HEK293 (cell line): ENCODE data around the gene TMPRSS6.

ENCODE experiments used
- CTCF ChIA-PET: fragments of 350-600 bp; formaldehyde crosslinking; extraction: SDS; loops from one replicate; lab custom pipeline; 2021; ENCODE audit warnings: antibody characterized with exemption; lab: Yijun Ruan, JAX
- POLR2A ChIA-PET: fragments of 300-600 bp; formaldehyde crosslinking; extraction: SDS; loops from one replicate; lab custom pipeline; 2020; ENCODE audit warnings: antibody characterized with exemption, inconsistent platforms; lab: Yijun Ruan, JAX
- H3K27ac ChIP-seq: fragments of 200-500 bp; sonication (Bioruptor generic); 2 replicates; pipeline ENCODE4 v1.5.1; 2014; ENCODE audit warnings: low read depth, low read length, control low read depth, inconsistent platforms; ENCODE audit errors: extremely low read depth
- H3K36me3 ChIP-seq, 2 experiments: fragments of 200-500 bp in 1 of 2; sonication (Bioruptor generic) in 1 of 2; 1 replicate in 1 of 2; 2 replicates in 1 of 2; pipeline ENCODE4 v1.5.1; 2014 to 2017; ENCODE audit warnings: inconsistent platforms in 2 of 2, low read length in 2 of 2; ENCODE audit not compliant: control insufficient read depth in 2 of 2, insufficient read depth in 1 of 2
- H3K4me1 ChIP-seq: fragments of 200-500 bp; sonication (Bioruptor generic); 2 replicates; pipeline ENCODE4 v1.5.1; 2014; ENCODE audit warnings: mild to moderate bottlenecking, low read length, inconsistent platforms; ENCODE audit not compliant: control insufficient read depth, insufficient read depth
- H3K4me3 ChIP-seq: 2 replicates; pipeline ENCODE4 v1.5.1; 2011; ENCODE audit warnings: low read depth, mild to moderate bottlenecking, control low read depth, low read length, moderate library complexity
- H3K9me3 ChIP-seq: fragments of 200-500 bp; sonication (Bioruptor generic); 2 replicates; pipeline ENCODE4 v1.5.1; 2014; ENCODE audit warnings: low read depth, low read length, inconsistent platforms; ENCODE audit not compliant: control insufficient read depth, insufficient read depth
- EGR2 ChIP-seq: fragments of 450-650 bp; formaldehyde crosslinking; IDR thresholded peaks from 2 replicates; pipeline ENCODE4 v1.5.1; 2016; ENCODE audit warnings: low read depth, missing biosample characterization, missing genetic modification characterization
- GLIS1 ChIP-seq: fragments of 450-650 bp; formaldehyde crosslinking; IDR thresholded peaks from 2 replicates; pipeline ENCODE4 v1.5.1; 2016; ENCODE audit warnings: missing biosample characterization, missing genetic modification characterization
- GLIS2 ChIP-seq: fragments of 450-650 bp; formaldehyde crosslinking; IDR thresholded peaks from 2 replicates; pipeline ENCODE4 v1.5.1; 2016; ENCODE audit warnings: missing biosample characterization, missing genetic modification characterization
- TCF7L2 ChIP-seq: IDR thresholded peaks from 2 replicates; pipeline ENCODE4 v1.6.1; 2011; ENCODE audit warnings: low read depth, mild to moderate bottlenecking, inconsistent platforms, low read length, moderate library complexity, borderline replicate concordance
- WT1 ChIP-seq: fragments of 450-650 bp; formaldehyde crosslinking; IDR thresholded peaks from 2 replicates; pipeline ENCODE4 v1.5.1; 2016; ENCODE audit warnings: missing biosample characterization, missing genetic modification characterization
- ZBTB21 ChIP-seq: fragments of 450-650 bp; formaldehyde crosslinking; IDR thresholded peaks from 2 replicates; pipeline ENCODE4 v1.5.1; 2017; ENCODE audit warnings: missing biosample characterization, missing genetic modification characterization
- ZIC2 ChIP-seq: fragments of 450-650 bp; formaldehyde crosslinking; IDR thresholded peaks from 2 replicates; pipeline ENCODE4 v1.5.1; 2016; ENCODE audit warnings: missing biosample characterization, missing genetic modification characterization
- ZNF24 ChIP-seq: fragments of 450-650 bp; formaldehyde crosslinking; IDR thresholded peaks from 2 replicates; pipeline ENCODE4 v1.5.1; 2016; ENCODE audit warnings: missing biosample characterization, missing genetic modification characterization
- ZNF335 ChIP-seq: fragments of 450-650 bp; formaldehyde crosslinking; conservative IDR thresholded peaks from 2 replicates; pipeline ENCODE4 v1.5.1; 2016; ENCODE audit warnings: missing biosample characterization, missing genetic modification characterization
- ZNF530 ChIP-seq: fragments of 450-650 bp; formaldehyde crosslinking; IDR thresholded peaks from 2 replicates; pipeline ENCODE4 v1.5.1; 2016; ENCODE audit warnings: low read depth, missing biosample characterization, missing genetic modification characterization
- ZNF555 ChIP-seq: fragments of 450-650 bp; formaldehyde crosslinking; conservative IDR thresholded peaks from 2 replicates; pipeline ENCODE4 v1.5.1; 2017; ENCODE audit warnings: missing biosample characterization, mild to moderate bottlenecking, missing genetic modification characterization, inconsistent platforms
- ZNF560 ChIP-seq: fragments of 450-650 bp; formaldehyde crosslinking; IDR thresholded peaks from 2 replicates; pipeline ENCODE4 v1.5.1; 2017; ENCODE audit warnings: missing biosample characterization, missing genetic modification characterization, borderline replicate concordance
- ZNF629 ChIP-seq: fragments of 450-650 bp; formaldehyde crosslinking; IDR thresholded peaks from 2 replicates; pipeline ENCODE4 v1.5.1; 2017; ENCODE audit warnings: missing biosample characterization, missing genetic modification characterization
- ZNF660 ChIP-seq: fragments of 450-650 bp; IDR thresholded peaks from 2 replicates; pipeline ENCODE4 v1.5.1; 2018; ENCODE audit warnings: missing biosample characterization, mild to moderate bottlenecking, missing genetic modification characterization
- ZNF664 ChIP-seq: fragments of 450-650 bp; formaldehyde crosslinking; IDR thresholded peaks from 2 replicates; pipeline ENCODE4 v1.5.1; 2016; ENCODE audit warnings: missing biosample characterization, missing genetic modification characterization
- TF ChIP-seq, protein P1 (sequence below): fragments of 450-650 bp; formaldehyde crosslinking; IDR thresholded peaks from 2 replicates; pipeline ENCODE4 v1.5.1; 2016; ENCODE audit warnings: missing biosample characterization, missing genetic modification characterization
- TF ChIP-seq, protein P2 (sequence below): fragments of 450-650 bp; formaldehyde crosslinking; IDR thresholded peaks from 2 replicates; pipeline ENCODE4 v1.5.1; 2017; ENCODE audit warnings: missing biosample characterization, missing genetic modification characterization
- TF ChIP-seq, protein P3 (sequence below): fragments of 450-650 bp; formaldehyde crosslinking; IDR thresholded peaks from 2 replicates; pipeline ENCODE4 v1.5.1; 2016; ENCODE audit warnings: missing biosample characterization, missing genetic modification characterization
- TF ChIP-seq, protein P4 (sequence below): fragments of 450-650 bp; formaldehyde crosslinking; IDR thresholded peaks from 2 replicates; pipeline ENCODE4 v1.5.1; 2016; ENCODE audit warnings: missing biosample characterization, missing genetic modification characterization
- TF ChIP-seq, protein P5 (sequence below): fragments of 450-650 bp; formaldehyde crosslinking; IDR thresholded peaks from 2 replicates; pipeline ENCODE4 v1.5.1; 2016; ENCODE audit warnings: missing biosample characterization, missing genetic modification characterization
- TF ChIP-seq, protein P6 (sequence below): fragments of 450-650 bp; formaldehyde crosslinking; IDR thresholded peaks from 2 replicates; pipeline ENCODE4 v1.5.1; 2016; ENCODE audit warnings: missing biosample characterization, missing genetic modification characterization, low read depth
- TF ChIP-seq, protein P7 (sequence below): fragments of 450-650 bp; formaldehyde crosslinking; IDR thresholded peaks from 2 replicates; pipeline ENCODE4 v1.5.1; 2016; ENCODE audit warnings: missing biosample characterization, missing genetic modification characterization

TMPRSS6 gene

DNA sequence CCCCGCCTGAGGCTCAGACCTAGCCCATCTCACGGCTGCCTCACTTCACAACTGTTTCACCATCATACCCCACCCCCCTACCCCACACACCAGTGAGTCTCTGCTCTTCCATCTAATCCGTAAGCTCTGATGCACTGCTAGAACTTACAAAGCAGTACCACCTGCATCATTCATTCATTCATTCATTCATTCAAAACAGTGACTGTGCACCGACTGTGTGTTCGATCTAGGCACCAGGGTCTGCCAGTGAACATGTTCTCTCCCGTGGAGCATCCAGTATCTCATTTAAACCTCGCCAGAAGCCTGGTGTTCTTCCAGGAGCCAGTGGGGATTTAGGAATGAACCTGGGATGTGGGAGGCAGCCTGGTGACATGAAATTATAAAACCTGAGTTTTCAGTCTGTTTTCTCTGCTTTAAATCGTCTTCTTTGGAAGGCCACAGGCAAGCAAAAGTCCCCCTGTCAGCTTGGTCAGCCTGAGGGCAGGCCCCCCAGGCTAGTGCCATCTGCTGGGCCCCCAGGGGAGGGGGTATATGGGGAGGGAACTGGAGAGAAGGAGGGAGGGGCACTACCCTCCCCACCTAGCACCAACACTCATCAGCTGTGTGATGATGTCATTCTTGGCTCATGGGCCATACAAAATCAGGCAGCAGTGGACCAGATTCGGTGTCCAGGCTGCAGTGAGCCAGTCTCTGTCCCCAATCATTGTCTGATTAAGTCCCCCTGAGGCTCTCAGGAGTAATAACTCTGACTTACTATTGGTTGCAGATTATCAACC is 18.4 kb downstream of the TMPRSS6 start:
- no peaks in the 10 kb centered on the region for H3K36me3 ChIP-seq
- H3K9me3 ChIP-seq, result no peaks in the 10 kb centered on the region
- H3K27ac ChIP-seq, result no peak overlapping the region
- no peaks in the 10 kb centered on the region for H3K4me1 ChIP-seq
- POLR2A ChIA-PET, result interaction anchor here (1.0 kb wide), 1 partner anchor 39 kb away, joined by 3 read pairs; the partner anchor contains the start of gene KCTD17
- no peak overlapping the region for H3K4me3 ChIP-seq
- CTCF ChIA-PET, result interaction anchor here (1.2 to 1.4 kb wide), 2 partner anchors 76 to 365 kb away, joined by 3 read pairs; no protein-coding TSS in a partner anchor
- TF ChIP-seq ZBTB21 (tag by site-specific recombination) (peak; percentile 86), WT1 (tag by site-specific recombination) (0 out of 2 replicates have a peak, but pooled peaks have one; percentile 33), ZNF335 (tag by site-specific recombination) (peak; percentile 23; the same call in 1 of the 2 replicates), ZNF530 (tag by site-specific recombination) (no peak), GLIS1 (tag by site-specific recombination) (peak; percentile 60; the same call in 1 of the 2 replicates), ZNF560 (no peak), ZNF660 (0 out of 2 replicates have a peak, but pooled peaks have one; percentile 26), TCF7L2 (no peak), ZNF555 (tag by site-specific recombination) (no peak), ZNF629 (tag by site-specific recombination) (peak; percentile 85), ZIC2 (tag by site-specific recombination) (0 out of 2 replicates have a peak, but pooled peaks have one; percentile 32), EGR2 (tag by site-specific recombination) (no peak), GLIS2 (tag by site-specific recombination) (peak; percentile 37), ZNF664 (tag by site-specific recombination) (peak; percentile 74; the same call in 1 of the 2 replicates), ZNF24 (tag by site-specific recombination) (peak; percentile 92; the same call in 1 of the 2 replicates)
- TF ChIP-seq, protein P1, sequence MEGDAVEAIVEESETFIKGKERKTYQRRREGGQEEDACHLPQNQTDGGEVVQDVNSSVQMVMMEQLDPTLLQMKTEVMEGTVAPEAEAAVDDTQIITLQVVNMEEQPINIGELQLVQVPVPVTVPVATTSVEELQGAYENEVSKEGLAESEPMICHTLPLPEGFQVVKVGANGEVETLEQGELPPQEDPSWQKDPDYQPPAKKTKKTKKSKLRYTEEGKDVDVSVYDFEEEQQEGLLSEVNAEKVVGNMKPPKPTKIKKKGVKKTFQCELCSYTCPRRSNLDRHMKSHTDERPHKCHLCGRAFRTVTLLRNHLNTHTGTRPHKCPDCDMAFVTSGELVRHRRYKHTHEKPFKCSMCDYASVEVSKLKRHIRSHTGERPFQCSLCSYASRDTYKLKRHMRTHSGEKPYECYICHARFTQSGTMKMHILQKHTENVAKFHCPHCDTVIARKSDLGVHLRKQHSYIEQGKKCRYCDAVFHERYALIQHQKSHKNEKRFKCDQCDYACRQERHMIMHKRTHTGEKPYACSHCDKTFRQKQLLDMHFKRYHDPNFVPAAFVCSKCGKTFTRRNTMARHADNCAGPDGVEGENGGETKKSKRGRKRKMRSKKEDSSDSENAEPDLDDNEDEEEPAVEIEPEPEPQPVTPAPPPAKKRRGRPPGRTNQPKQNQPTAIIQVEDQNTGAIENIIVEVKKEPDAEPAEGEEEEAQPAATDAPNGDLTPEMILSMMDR (tag by site-specific recombination), result peak; percentile 35; the same call in 1 of the 2 replicates
- TF ChIP-seq, protein P2, sequence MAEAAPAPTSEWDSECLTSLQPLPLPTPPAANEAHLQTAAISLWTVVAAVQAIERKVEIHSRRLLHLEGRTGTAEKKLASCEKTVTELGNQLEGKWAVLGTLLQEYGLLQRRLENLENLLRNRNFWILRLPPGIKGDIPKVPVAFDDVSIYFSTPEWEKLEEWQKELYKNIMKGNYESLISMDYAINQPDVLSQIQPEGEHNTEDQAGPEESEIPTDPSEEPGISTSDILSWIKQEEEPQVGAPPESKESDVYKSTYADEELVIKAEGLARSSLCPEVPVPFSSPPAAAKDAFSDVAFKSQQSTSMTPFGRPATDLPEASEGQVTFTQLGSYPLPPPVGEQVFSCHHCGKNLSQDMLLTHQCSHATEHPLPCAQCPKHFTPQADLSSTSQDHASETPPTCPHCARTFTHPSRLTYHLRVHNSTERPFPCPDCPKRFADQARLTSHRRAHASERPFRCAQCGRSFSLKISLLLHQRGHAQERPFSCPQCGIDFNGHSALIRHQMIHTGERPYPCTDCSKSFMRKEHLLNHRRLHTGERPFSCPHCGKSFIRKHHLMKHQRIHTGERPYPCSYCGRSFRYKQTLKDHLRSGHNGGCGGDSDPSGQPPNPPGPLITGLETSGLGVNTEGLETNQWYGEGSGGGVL, result peak; percentile 98
- TF ChIP-seq, protein P3, sequence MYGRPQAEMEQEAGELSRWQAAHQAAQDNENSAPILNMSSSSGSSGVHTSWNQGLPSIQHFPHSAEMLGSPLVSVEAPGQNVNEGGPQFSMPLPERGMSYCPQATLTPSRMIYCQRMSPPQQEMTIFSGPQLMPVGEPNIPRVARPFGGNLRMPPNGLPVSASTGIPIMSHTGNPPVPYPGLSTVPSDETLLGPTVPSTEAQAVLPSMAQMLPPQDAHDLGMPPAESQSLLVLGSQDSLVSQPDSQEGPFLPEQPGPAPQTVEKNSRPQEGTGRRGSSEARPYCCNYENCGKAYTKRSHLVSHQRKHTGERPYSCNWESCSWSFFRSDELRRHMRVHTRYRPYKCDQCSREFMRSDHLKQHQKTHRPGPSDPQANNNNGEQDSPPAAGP (tag by site-specific recombination), result peak; percentile 78
- TF ChIP-seq, protein P4, sequence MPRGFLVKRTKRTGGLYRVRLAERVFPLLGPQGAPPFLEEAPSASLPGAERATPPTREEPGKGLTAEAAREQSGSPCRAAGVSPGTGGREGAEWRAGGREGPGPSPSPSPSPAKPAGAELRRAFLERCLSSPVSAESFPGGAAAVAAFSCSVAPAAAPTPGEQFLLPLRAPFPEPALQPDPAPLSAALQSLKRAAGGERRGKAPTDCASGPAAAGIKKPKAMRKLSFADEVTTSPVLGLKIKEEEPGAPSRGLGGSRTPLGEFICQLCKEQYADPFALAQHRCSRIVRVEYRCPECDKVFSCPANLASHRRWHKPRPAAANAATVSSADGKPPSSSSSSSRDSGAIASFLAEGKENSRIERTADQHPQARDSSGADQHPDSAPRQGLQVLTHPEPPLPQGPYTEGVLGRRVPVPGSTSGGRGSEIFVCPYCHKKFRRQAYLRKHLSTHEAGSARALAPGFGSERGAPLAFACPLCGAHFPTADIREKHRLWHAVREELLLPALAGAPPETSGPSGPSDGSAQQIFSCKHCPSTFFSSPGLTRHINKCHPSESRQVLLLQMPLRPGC (tag by site-specific recombination), result no peak
- TF ChIP-seq, protein P5, sequence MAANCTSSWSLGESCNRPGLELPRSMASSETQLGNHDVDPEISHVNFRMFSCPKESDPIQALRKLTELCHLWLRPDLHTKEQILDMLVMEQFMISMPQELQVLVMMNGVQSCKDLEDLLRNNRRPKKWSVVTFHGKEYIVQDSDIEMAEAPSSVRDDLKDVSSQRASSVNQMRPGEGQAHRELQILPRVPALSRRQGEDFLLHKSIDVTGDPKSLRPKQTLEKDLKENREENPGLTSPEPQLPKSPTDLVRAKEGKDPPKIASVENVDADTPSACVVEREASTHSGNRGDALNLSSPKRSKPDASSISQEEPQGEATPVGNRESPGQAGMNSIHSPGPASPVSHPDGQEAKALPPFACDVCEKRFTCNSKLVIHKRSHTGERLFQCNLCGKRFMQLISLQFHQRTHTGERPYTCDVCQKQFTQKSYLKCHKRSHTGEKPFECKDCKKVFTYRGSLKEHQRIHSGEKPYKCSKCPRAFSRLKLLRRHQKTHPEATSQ (tag by site-specific recombination), result no peak
- TF ChIP-seq, protein P6, sequence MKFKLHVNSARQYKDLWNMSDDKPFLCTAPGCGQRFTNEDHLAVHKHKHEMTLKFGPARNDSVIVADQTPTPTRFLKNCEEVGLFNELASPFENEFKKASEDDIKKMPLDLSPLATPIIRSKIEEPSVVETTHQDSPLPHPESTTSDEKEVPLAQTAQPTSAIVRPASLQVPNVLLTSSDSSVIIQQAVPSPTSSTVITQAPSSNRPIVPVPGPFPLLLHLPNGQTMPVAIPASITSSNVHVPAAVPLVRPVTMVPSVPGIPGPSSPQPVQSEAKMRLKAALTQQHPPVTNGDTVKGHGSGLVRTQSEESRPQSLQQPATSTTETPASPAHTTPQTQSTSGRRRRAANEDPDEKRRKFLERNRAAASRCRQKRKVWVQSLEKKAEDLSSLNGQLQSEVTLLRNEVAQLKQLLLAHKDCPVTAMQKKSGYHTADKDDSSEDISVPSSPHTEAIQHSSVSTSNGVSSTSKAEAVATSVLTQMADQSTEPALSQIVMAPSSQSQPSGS (tag by site-specific recombination), result peak; percentile 89
- TF ChIP-seq, protein P7, sequence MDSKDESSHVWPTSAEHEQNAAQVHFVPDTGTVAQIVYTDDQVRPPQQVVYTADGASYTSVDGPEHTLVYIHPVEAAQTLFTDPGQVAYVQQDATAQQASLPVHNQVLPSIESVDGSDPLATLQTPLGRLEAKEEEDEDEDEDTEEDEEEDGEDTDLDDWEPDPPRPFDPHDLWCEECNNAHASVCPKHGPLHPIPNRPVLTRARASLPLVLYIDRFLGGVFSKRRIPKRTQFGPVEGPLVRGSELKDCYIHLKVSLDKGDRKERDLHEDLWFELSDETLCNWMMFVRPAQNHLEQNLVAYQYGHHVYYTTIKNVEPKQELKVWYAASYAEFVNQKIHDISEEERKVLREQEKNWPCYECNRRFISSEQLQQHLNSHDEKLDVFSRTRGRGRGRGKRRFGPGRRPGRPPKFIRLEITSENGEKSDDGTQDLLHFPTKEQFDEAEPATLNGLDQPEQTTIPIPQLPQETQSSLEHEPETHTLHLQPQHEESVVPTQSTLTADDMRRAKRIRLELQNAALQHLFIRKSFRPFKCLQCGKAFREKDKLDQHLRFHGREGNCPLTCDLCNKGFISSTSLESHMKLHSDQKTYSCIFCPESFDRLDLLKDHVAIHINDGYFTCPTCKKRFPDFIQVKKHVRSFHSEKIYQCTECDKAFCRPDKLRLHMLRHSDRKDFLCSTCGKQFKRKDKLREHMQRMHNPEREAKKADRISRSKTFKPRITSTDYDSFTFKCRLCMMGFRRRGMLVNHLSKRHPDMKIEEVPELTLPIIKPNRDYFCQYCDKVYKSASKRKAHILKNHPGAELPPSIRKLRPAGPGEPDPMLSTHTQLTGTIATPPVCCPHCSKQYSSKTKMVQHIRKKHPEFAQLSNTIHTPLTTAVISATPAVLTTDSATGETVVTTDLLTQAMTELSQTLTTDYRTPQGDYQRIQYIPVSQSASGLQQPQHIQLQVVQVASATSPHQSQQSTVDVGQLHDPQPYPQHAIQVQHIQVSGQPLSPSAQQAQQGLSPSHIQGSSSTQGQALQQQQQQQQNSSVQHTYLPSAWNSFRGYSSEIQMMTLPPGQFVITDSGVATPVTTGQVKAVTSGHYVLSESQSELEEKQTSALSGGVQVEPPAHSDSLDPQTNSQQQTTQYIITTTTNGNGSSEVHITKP (tag by site-specific recombination), result peak; percentile 26; the same call in 1 of the 2 replicates
